Ammon's horn (tissue), 1 donor: ENCODE data around the gene ZNF513.
"Not testable (repeated sequence)": the region's sequence is repeated elsewhere in the genome, so short reads cannot be mapped to it uniquely, and the experiment has no call there.

Experiments
- DNase-seq: peaks from one replicate; pipeline ENCODE4 v3.0.0-alpha.2; 2016; ENCODE audit warnings: low spot score

The ZNF513 gene

DNA sequence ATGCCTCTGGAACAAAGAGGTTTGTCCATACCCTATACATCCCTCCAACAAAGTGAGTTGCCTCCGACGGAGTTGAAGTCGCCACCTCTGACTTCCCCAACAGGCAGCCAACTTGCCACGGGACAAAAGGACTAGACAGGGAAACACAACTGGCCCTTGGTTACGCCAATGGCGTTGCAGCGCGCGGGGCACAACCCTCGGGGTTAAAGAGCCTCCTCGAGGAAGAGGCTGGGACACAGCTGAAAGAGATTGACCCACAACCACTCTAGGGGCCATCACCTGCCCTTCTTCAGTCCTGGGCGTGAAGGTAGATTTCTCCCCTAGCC is 24.5 kb downstream of the ZNF513 start:
- DNase-seq, result peak; percentile 16

DNA sequence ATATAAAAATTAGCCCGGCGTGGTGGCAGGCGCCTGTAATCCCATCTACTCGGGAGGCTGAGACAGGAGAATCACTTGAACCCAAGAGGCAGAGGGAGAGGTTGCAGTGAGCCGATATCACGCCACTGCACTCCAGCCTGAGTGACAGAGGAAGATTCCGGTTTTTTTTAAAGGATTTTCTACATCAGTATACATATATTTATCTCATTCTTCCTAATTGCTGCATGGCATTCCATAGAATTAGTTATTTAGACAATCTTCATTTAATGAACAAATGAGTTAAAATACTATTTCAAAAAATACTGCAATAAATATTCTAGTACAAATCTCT is 26.0 kb downstream of the ZNF513 start:
- DNase-seq, result no peak

DNA sequence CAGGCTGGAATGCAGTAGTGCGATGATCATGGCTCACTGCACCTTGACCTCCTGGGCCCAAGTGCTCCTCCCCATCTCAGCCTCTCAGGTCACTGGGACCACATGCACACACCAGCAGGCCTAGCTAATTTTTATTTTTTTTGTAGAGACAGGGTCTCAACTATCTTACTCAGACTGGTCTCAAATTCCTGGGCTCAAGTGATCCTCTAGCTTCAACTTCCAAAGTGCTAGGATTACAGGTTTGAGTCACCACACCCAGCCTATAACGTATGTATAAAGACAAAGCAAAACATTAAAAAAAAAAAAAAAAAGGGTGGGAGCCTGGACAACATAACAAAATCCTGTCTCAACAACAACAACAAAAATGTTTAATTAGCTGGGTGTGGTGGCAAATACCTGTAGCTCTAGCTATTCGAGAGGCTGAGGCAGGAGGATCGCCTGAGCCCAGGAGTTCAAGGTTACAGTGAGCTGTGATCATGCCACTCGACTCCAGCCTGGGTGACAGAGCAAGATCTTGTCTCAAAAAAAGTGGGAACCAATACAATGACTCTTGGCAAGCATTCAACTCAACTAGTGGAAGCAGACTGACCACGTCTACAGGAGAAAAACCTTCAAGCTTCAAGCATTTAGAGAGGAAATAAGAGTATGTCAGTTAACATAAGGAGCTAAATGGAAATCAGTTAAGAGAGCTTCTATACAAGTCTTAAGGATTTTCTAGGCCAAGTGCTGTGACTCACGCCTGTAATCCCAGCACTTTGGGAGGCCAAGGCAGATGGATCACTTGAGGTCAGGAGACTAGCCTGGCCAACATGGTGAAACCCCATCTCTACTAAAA is 26.6 kb downstream of the ZNF513 start:
- no peak for DNase-seq

DNA sequence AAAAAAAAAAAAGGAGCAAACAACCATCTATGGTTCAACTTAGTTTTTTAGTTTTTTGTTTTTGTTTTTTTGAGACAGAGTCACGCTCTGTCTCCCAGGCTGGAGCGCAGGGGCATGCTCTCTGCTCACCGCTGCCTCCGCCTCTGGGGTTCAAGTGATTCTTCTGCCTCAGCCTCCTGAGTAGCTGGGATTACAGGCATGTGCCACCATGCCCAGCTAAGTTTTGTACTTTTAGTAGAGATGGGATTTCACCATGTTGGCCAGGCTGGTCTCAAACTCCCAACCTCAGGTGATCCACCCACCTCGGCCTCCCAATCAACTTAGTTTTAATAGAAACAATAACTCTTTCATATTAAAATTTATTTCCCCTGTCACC is 27.2 kb downstream of the ZNF513 start:
- not testable (repeated sequence) for DNase-seq

DNA sequence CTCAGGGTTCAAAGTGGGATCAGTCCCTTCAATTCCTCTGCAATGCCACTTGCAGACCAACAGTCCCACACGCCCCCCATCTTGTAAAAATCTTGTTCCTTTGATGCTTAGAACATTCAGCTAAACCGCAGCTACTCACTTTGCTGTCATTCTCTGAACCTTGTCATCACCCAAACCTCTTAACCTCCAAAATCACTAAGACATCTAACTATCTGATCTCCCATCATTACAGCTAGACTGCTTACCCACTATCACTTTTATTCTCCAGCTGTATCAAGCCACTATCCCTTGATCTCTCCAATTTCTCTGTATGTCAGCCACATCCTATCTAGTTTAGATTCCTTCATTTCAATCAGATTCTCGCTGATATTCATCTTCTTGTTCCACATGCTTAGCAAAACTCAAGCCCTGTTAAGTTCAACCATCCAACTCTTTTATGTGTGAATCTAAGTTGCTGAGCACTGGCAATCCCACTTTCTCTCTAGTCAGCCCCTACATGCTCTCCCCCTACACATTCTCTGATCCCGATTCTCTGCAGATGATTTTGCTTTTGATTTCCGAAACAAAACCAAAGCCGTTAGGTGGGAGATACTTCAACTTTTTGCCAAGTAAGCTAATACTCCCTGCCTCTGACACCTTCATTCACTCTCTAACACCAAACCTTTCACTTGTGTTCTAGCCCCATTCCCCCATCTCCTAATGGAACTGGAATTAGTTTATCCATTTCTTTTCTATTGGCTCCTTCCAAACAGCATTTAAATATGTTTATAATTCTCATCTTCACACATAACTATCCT is 28.5 kb downstream of the ZNF513 start:
- DNase-seq, result no peak

DNA sequence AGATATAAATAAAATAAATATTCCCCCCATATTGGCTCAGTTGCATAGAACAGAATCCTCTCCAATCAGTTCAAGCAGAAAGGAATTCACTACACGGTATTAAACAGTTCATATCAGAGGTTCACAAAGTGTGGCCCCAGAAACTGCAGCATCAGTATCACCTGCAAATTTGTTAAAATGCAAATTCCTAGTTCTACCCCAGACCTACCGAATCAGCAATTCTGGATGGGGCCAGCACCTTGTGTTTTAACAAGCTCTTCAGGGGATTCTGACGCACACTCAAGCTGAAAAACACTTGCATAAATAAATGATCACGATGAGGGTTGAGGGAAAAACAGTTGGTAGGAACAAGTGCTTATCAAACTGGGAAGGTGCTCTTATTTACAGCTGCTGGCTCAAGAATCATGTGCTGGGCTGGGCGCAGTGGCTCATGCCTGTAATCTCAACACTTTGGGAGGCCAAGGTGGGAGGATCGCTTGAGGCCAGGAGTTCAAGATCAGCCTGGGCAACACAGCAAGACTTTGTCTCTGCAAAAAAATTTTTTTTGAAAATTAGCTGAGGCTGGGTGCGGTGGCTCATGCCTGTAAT is 30.3 kb downstream of the ZNF513 start:
- no peak for DNase-seq

DNA sequence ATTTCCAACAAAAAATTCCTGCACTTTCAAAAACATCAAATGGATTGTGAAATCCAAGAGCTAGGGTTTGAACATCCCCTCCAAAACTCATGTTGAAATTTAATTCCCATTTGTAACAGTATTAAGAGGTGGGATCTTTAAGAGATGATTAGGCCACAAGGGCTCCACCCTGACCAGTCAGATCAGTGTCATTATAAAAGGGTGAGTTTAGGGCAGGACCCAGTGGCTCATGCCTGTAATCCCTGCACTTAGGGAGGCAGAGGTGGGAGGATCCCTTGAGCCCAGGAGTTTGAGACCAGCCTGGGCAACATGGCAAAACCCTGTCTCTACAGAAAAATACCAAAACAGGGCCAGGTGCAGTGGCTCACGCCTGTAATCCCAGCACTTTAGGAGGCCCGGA is 32.9 kb downstream of the ZNF513 start:
- DNase-seq, result no peak

DNA sequence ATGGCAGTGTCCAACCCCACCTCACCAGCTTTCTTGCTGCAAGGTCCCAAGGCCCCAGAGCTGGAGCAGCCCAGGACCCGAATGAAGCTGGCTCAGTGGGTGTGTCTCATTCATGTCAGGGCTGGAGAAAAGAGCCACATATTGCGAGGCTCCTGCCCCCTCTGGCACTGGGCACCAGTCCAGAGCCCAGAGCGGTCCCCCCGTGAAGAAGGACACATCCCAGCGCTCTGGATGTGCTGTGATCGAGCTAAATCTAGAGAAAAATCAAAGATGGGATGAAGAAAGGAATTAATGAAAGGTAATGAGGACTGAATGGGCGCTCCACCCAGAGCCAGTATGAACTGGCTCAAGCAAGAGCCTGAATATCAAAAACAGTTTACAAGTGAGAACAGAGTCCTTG is 44.4 kb downstream of the ZNF513 start:
- no peak for DNase-seq

DNA sequence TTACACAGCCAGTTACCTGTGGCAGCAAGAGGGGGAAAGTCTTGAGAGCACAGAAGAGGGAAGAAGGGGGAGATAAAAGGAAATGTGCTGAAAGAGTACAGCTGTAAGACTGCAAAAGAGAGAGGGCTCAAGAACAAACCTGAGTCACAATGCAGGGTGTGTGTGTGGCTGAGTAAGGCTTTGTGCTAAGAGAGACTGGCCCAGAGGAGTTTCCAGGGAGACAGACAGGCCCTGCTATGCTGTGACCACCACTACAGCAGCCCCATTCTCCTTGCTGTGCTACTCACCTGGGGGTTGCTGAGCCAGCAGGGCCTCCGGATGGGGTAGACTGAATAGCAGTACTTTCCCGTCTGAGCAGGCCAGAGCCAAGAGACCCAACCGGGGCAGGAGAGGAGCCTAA is 45.2 kb downstream of the ZNF513 start:
- DNase-seq, result no peak
